ENCODE data around the gene MOXD1.

- no peak for TF ChIP-seq CTCF (optimal IDR thresholded peaks at IDR 0.05 in 1 of 3, IDR thresholded peaks at IDR 0.05 in 1 of 3, conservative IDR thresholded peaks at IDR 0.05 in 1 of 3; ENCODE audit: extremely low read depth in 1 of 3, insufficient read depth in 2 of 3, low read length in 3 of 3)
- no peak for TF ChIP-seq EZH2 (IDR thresholded peaks at IDR 0.05; ENCODE audit: low read length)
These were observed 28.8 kb upstream of the MOXD1 start for GRCh38 chr6:132430110-132430509.

Measured in keratinocyte (primary cell).